Ovary (tissue), 9 donors: ENCODE measurements around the gene DPYSL5. TPM values are rescaled to one million over a fixed set of nuclear protein-coding genes. Genes with fewer than 3 reads are reported as not detected.
A peak's percentile ranks its signal among the peaks of the same experiment; 100 is the strongest.

Experiments used
- DNase-seq, 5 donors: peaks; one replicate each; pipeline ENCODE4 v3.0.0-alpha.2; 2019 to 2020
- H3K27ac ChIP-seq, 2 donors: fragments of 200-600 bp; one replicate each; pipeline versions ENCODE4 v1.5.1 to v1.8.0; 2019 to 2022
- H3K27me3 ChIP-seq: fragments of 200-600 bp; one replicate; pipeline ENCODE4 v1.8.0; 2022
- H3K36me3 ChIP-seq: fragments of 200-600 bp; sonication (generic); one replicate; pipeline ENCODE4 v1.5.1; 2019
- H3K4me1 ChIP-seq: one replicate; pipeline ENCODE4 v1.8.1; 2013; ENCODE audit warnings: mild to moderate bottlenecking, moderate library complexity; ENCODE audit not compliant: insufficient read depth
- H3K4me3 ChIP-seq: fragments of 200-600 bp; sonication (generic); one replicate; pipeline ENCODE4 v1.5.1; 2017
- H3K9me3 ChIP-seq, 2 donors: fragments of 200-600 bp in 1 of 2; sonication (generic) in 1 of 2; one replicate each; pipeline versions ENCODE4 v1.5.1 to v1.8.1; 2013 to 2019; ENCODE audit warnings: mild to moderate bottlenecking in 1 of 2, moderate library complexity in 1 of 2
- EP300 ChIP-seq: sonication (generic); formaldehyde crosslinking; IDR thresholded peaks from one replicate; pipeline ENCODE4 v1.6.1; 2017; ENCODE audit warnings: antibody characterized with exemption
- POLR2A ChIP-seq: fragments of 450-650 bp; IDR thresholded peaks from one replicate; pipeline ENCODE4 v1.6.1; 2017; ENCODE audit warnings: antibody characterized with exemption, mild to moderate bottlenecking, moderate library complexity
- WGBS, 3 donors: extraction: QIAGEN DNeasy Blood & Tissue Kit in 1 of 3; methylation state at CpG; one replicate each; pipeline versions ENCODE4 v1.1.5 to v1.1.7; 2013 to 2017; 5-methylcytosine and 5-hydroxymethylcytosine counted together
- intact Hi-C, 4 donors: fragments of 100-400 bp; cut with DNase I; formaldehyde crosslinking; loops; one replicate each; pipeline versions ENCODE4 v1.11.0 to v1.15.1; 2022 to 2023
- polyA plus RNA-seq, 2 donors: library from polyadenylated mRNA; stranded (reverse); fragments of 200-250 nt in 1 of 2; fragments of 350-450 nt in 1 of 2; fragmentation: Illumina TruSeq in 1 of 2; extraction: RNeasy Lipid Tissue Mini Kit (QIAGEN cat#74804) in 1 of 2; gene quantifications; one replicate each; pipeline ENCODE4 v1.2.3, GENCODE V29; 2013 to 2014
- total RNA-seq, 7 donors: library from RNA; depleted of rRNA in 2 of 7; stranded (reverse); fragments of >200 nt in 2 of 7; fragmentation: NEBNext Ultra II Directional in 3 of 7; extraction: Animal tissue kit (Norgen Biotek cat#: 25700) in 3 of 7; gene quantifications; one replicate each; pipeline versions ENCODE4 v1.1.0 to v1.2.4, GENCODE V29; 2016 to 2023
- TF ChIP-seq, protein P1 (sequence below), 3 donors: fragments of 450-650 bp in 2 of 3; fragments of 200-600 bp in 1 of 3; IDR thresholded peaks; one replicate each; pipeline versions ENCODE4 v1.5.1 to v1.8.0; 2016 to 2022; ENCODE audit warnings: antibody characterized with exemption in 3 of 3, mild to moderate bottlenecking in 1 of 3
- donor health status: DM: no; HTN: no; CAD: no; lungs with moderate emphysema.
- donor health status: DM: no; HTN: no; CAD: no.
- donor health status: Bipolar disorder and iron deficiency.
- donor health status: DM: yes; HTN: yes; CAD: no.
- donor health status: DM: no; HTN: no; CAD: no.
- donor health status: DM: yes; HTN: yes; CAD: no.

Gene DPYSL5
- total and polyA plus RNA-seq, 9 donors, result 0.05 to 0.78 (median 0.17) TPM; not detected in 3

DNA sequence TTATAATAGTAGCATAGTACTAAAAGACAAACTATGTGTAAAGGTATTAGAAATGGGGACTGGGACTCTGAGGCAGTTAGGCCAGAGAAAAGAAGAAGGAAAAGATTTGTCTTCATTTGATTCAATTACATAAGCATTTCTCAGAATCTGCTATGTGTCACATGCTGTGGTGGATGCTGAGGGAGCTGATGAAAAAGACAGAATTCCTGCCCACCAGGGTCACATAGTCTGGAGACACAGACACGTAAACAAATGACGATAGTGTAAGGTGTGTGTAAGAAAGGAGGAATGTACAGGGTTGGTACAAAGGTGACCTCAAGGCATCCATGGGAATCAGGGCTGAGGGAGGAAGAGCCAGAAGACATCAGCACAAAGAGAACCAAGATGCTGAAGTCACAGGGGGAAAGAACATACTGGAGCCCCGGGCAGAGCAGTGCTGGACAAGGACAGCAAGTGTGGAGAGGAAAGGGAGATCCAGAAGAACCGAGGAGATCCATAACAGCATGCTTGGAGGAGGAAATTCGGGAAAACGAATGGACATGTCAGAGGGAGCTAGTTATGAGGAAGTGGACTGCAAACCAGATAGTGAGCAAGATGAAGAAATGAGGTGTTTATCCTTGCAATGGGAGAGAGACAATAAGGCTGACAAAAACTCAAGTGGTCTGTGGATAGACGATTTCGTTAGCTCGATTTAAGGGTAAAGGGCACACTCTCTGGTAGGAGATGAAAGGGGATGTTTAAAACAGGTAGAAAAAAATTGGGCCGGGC, 121.3 kb downstream of the DPYSL5 start:
- intact Hi-C loops, result loop anchor here in 2 of 4 donors (10.0 kb wide), 3 partner anchors 236 to 316 kb away; partner anchors contain the start of genes DNAJC5G (in 1 of the 2) and TRIM54 (in 1 of the 2)
- H3K27ac ChIP-seq, result no peak overlapping the region
- WGBS, 3 donors, result 64 to 75% (median 67%) methylated on average over 10 of the region's 10 CpGs
- TF ChIP-seq, protein P1, sequence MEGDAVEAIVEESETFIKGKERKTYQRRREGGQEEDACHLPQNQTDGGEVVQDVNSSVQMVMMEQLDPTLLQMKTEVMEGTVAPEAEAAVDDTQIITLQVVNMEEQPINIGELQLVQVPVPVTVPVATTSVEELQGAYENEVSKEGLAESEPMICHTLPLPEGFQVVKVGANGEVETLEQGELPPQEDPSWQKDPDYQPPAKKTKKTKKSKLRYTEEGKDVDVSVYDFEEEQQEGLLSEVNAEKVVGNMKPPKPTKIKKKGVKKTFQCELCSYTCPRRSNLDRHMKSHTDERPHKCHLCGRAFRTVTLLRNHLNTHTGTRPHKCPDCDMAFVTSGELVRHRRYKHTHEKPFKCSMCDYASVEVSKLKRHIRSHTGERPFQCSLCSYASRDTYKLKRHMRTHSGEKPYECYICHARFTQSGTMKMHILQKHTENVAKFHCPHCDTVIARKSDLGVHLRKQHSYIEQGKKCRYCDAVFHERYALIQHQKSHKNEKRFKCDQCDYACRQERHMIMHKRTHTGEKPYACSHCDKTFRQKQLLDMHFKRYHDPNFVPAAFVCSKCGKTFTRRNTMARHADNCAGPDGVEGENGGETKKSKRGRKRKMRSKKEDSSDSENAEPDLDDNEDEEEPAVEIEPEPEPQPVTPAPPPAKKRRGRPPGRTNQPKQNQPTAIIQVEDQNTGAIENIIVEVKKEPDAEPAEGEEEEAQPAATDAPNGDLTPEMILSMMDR (IDR thresholded peaks at IDR 0.05), result no peak
- no peak for TF ChIP-seq POLR2A
- no peak for TF ChIP-seq EP300
- H3K4me1 ChIP-seq, result peaks cover 4% of the 10 kb centered on the region
- no peaks in the 10 kb centered on the region for H3K9me3 ChIP-seq
- H3K4me3 ChIP-seq, result no peak overlapping the region
- H3K27me3 ChIP-seq, result no peaks in the 10 kb centered on the region
- no peaks in the 10 kb centered on the region for H3K36me3 ChIP-seq
- no peak for DNase-seq

DNA sequence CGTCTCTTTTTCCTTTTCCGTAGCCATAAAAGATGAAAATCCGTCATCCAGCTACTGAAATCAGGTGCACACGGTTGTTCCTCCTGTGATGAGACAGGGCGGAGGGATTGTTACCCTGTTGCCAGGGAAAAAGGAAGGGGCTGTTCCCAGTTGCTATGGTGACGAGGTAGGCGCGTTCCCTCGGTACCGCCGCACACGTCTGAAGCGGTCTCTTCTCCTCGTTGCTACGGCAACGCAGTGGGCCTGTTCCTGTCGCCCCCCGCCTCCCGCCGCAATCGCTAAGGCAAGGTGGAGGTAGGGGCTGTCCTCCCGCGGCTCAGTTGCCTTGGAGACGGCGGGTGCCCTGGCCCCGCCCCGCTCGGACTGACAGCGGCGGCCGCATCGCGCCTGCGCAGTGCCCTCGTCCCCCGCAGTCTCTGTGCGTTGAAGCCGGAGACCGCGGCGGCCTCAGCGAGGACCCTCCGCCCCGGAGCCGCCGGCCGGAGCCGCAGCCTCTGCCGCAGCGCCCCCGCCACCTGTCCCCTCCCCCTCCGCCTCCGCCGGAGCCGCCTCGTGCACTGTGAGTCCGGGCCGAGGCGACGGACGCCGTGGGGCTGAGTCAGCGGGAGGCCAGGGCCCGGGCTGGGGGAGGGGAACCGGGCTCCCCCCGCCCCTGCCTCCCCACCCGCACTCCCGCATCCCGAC, 122.5 kb downstream of the DPYSL5 start, which contains the start of gene MAPRE3:
Gene MAPRE3 (plus strand): TSS at position 394 of the 684 bp plus-strand sequence. CDS start 51,582 bp downstream, outside the sequence.
- intact Hi-C loops, result loop anchor here in 2 of 4 donors (10.0 kb wide), 1 partner anchor 114 kb away; the partner anchor contains the start of gene KHK (in 2 of the 2)
- WGBS, 3 donors, result 0 to 1% (median 1%) methylated on average over 38 to 69 of the region's 69 CpGs
- Histone ChIP-seq H3K27me3 (no peaks in the 10 kb centered on the region), H3K9me3 (no peaks in the 10 kb centered on the region), H3K4me1 (peaks cover 4% of the 10 kb centered on the region), H3K27ac (peak within 1 kb of the TSS; percentile 53 to 89), H3K36me3 (no peaks in the 10 kb centered on the region), H3K4me3 (peak within 1 kb of the TSS; percentile 76)
- peak; percentile 82 to 90 (median 88) for DNase-seq
- TF ChIP-seq EP300 (no peak), POLR2A (peak; percentile 57)

DNA sequence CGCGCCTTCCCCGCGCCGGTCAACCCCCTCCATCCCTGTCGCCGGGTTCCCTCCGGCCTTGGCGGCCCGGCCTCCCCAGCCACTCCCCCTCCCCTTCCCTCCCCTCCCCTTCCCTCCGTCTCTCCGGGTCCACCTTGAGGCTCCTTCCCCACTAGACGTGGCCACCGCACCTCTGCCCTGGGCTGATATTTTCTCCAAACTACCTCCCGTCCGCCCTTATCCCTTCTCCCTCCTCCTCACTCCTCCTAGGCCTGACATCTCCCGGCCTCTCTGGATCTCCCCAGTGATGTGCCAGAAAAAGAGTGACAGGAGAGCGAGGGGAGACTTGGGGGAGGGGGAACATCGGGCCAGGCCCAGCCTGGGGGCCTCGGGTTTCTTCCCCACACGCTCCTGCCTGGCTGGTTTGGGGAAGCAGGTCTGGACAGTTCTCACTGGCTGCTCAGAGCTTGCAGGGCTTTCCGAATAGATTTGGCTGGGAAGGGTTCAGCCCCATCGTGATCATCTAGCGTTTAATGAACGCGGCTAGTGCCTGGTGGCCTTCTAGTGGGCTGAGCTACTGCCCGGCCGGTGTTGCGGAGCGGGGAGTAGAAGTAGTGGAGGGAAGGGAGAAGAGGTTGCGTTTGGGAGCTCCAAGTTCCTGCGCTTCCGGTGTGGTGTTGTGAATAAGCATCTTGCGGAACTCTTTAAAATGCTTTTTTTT, 123.1 kb downstream of the DPYSL5 start:
- Histone ChIP-seq H3K36me3 (no peaks in the 10 kb centered on the region), H3K4me1 (peaks cover 4% of the 10 kb centered on the region), H3K27ac (peak overlapping the region; percentile 53 to 89), H3K27me3 (no peaks in the 10 kb centered on the region), H3K4me3 (peak overlapping the region; percentile 76), H3K9me3 (no peaks in the 10 kb centered on the region)
- 2 to 6% (median 3%) methylated on average over 22 to 34 of the region's 34 CpGs for WGBS, 3 donors
- DNase-seq, result peak; percentile 46 to 58 (median 49)
- intact Hi-C loops, result loop anchor here in 2 of 4 donors (10.0 kb wide), 1 partner anchor 114 kb away; the partner anchor contains the start of gene KHK (in 2 of the 2)
- no peak for TF ChIP-seq EP300
- TF ChIP-seq, protein P1 (IDR thresholded peaks at IDR 0.05), result no peak
- no peak for TF ChIP-seq POLR2A

DNA sequence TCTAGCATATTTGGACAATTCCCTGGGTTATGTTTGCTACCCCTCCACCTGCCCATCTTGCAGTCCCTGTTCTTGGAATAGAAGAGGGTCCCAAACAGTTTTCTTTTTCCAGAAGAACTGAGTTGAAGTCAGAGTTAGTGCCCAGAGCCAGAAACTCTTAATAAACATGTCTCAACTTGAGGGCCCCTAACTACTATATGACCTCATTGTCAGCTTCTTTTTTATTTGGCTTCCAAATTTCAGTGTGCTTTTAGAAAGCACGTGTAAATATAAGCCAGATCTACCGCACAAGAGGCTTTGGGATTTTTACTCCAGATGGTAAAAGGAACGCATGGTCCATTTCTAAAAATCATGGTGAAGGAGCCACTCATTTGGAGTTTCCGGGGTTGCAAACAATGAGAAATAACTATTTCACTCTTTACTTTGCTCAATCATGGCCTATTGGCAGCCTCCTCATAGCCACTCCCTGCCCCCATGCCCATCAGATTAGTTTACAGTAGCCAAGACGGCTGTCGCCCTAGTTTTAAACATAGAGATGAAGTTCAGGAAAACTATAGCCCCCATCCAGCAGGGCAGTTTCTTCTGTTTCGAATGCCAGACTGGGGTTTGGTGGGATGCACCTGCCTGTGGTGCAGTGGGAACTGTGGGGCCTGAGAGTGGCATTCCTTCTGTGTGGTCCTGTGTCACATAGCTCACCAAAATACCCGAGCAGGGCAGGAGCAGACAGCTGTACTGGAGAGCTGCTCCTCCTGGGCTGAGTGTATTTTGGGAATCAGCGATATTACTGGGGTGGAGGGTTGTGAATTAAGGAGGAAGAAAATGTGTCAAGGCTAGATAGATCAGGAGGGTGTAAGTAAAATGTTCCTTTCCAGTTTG, 124.2 kb downstream of the DPYSL5 start:
- intact Hi-C loops, result loop anchor here in 2 of 4 donors (10.0 kb wide), 1 partner anchor 113 kb away; the partner anchor contains the start of gene KHK (in 2 of the 2)
- H3K27me3 ChIP-seq, result no peaks in the 10 kb centered on the region
- TF ChIP-seq POLR2A (no peak), EP300 (no peak)
- TF ChIP-seq, protein P1 (IDR thresholded peaks at IDR 0.05), result no peak
- no peaks in the 10 kb centered on the region for H3K9me3 ChIP-seq
- 52 to 55% (median 54%) methylated on average over 9 of the region's 9 CpGs for WGBS, 3 donors
- H3K4me1 ChIP-seq, result peaks cover 4% of the 10 kb centered on the region
- H3K36me3 ChIP-seq, result no peaks in the 10 kb centered on the region
- peak overlapping the region in 1 of 2 donors; percentile 89 for H3K27ac ChIP-seq
- no peak overlapping the region for H3K4me3 ChIP-seq
- no peak for DNase-seq
